ENCODE data around the gene TEC. TPM values are rescaled to one million over a fixed set of nuclear protein-coding genes. Genes with fewer than 3 reads are reported as not detected.

Gene TEC
- total RNA-seq, 2 experiments from 2014 or later, result 2.8 TPM

DNA sequence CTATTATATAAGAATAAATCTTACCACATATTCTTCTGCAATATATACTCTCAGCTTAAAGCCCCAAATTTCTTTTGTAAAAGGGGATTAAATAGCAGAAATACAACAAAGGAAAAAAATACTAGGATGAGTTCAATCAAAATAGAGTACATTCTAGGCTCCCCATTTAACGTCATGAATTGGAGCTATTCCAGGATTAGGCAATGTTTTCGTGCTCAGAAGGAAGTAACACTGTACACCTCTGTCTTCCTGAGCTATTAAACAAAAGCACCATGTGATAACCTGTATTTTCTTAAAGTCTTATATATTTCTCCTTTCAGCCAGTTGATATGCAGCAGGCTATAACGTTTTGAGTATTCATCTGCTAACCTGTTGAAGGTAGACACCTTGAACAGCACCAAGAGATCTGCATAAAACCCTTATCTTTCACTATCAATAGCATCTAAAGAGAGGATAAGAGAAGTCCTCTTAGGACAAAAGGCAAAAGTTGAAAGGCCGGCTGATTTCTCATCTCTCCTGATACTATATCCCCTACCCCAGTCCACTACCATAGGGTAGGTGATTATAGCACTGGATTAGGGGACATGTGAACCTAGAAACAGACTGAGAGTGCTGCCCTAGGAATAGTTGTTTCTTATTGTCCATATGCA lies 31.5 kb downstream of the TEC start:
- ChIA-PET CTCF (no interaction called here), POLR2A (no interaction called here)
- H3K4me1 ChIP-seq (ENCODE audit: insufficient read depth, low read length), result no peaks in the 10 kb centered on the region
- DNase-seq, result no peak
- Mint-ChIP-seq H3K36me3 (ENCODE audit: low read depth) (no peaks in the 10 kb centered on the region), H3K9me3 (no peaks in the 10 kb centered on the region), H3K27me3 (no peaks in the 10 kb centered on the region), H3K4me3 (no peak overlapping the region), H3K27ac (no peak overlapping the region), H3K4me1 (ENCODE audit: low read depth) (peaks cover 21% of the 10 kb centered on the region)
- no peak for ATAC-seq (ENCODE audit: poor library complexity)
- no peaks in the 10 kb centered on the region for H3K9me3 ChIP-seq (ENCODE audit: control insufficient read depth in 1 of 2, insufficient read depth in 1 of 2, low read length in 2 of 2)
- intact Hi-C loops (cut with DNase I, micrococcal nuclease), result no loop called here
- no peaks in the 10 kb centered on the region for H3K27me3 ChIP-seq (ENCODE audit: control insufficient read depth in 1 of 2, insufficient read depth in 2 of 2, low read length in 2 of 2)
- TF ChIP-seq, protein P1, sequence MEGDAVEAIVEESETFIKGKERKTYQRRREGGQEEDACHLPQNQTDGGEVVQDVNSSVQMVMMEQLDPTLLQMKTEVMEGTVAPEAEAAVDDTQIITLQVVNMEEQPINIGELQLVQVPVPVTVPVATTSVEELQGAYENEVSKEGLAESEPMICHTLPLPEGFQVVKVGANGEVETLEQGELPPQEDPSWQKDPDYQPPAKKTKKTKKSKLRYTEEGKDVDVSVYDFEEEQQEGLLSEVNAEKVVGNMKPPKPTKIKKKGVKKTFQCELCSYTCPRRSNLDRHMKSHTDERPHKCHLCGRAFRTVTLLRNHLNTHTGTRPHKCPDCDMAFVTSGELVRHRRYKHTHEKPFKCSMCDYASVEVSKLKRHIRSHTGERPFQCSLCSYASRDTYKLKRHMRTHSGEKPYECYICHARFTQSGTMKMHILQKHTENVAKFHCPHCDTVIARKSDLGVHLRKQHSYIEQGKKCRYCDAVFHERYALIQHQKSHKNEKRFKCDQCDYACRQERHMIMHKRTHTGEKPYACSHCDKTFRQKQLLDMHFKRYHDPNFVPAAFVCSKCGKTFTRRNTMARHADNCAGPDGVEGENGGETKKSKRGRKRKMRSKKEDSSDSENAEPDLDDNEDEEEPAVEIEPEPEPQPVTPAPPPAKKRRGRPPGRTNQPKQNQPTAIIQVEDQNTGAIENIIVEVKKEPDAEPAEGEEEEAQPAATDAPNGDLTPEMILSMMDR (IDR thresholded peaks at IDR 0.05), result no peak
- H3K36me3 ChIP-seq (ENCODE audit: insufficient read depth, low read length), result no peaks in the 10 kb centered on the region
- no peak overlapping the region for H3K27ac ChIP-seq (ENCODE audit: low read depth in 1 of 2, low read length in 2 of 2)
- H3K4me3 ChIP-seq (ENCODE audit: low read length), result no peak overlapping the region

DNA sequence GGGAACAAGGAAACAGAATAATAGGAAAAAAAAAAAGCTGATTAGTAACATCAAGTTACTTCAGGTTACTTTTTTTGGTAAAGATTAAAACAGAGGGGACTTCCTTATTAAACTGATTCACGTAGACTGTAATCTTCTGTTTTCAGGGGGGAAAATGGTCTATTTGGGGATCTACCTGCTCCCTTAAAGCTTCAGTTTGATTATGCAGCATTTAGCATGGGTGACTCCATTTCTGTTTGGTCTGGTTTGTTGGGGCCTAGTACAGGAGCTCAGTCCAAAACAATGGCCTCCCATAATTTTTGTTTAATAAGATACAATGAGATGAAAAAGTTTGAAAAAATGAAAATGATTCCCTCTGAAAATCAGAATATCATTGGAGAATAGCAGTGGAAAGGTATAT lies 34.6 kb downstream of the TEC start:
- Mint-ChIP-seq H3K36me3 (ENCODE audit: low read depth) (no peaks in the 10 kb centered on the region), H3K9me3 (no peaks in the 10 kb centered on the region), H3K4me3 (no peak overlapping the region), H3K27ac (no peak overlapping the region), H3K27me3 (no peaks in the 10 kb centered on the region), H3K4me1 (ENCODE audit: low read depth) (peaks cover 29% of the 10 kb centered on the region)
- H3K36me3 ChIP-seq (ENCODE audit: insufficient read depth, low read length), result no peaks in the 10 kb centered on the region
- POLR2A ChIA-PET, result no interaction called here
- H3K4me1 ChIP-seq (ENCODE audit: insufficient read depth, low read length), result no peaks in the 10 kb centered on the region
- H3K4me3 ChIP-seq (ENCODE audit: low read length), result no peak overlapping the region
- no peaks in the 10 kb centered on the region for H3K27me3 ChIP-seq (ENCODE audit: control insufficient read depth in 1 of 2, insufficient read depth in 2 of 2, low read length in 2 of 2)
- CTCF ChIA-PET, result no interaction called here
- H3K27ac ChIP-seq (ENCODE audit: low read depth in 1 of 2, low read length in 2 of 2), result no peak overlapping the region
- TF ChIP-seq, protein P1 (IDR thresholded peaks at IDR 0.05), result no peak
- DNase-seq (no peak), ATAC-seq (ENCODE audit: poor library complexity) (no peak)
- intact Hi-C loops (cut with DNase I, micrococcal nuclease), result no loop called here
- H3K9me3 ChIP-seq (ENCODE audit: control insufficient read depth in 1 of 2, insufficient read depth in 1 of 2, low read length in 2 of 2), result no peaks in the 10 kb centered on the region

DNA sequence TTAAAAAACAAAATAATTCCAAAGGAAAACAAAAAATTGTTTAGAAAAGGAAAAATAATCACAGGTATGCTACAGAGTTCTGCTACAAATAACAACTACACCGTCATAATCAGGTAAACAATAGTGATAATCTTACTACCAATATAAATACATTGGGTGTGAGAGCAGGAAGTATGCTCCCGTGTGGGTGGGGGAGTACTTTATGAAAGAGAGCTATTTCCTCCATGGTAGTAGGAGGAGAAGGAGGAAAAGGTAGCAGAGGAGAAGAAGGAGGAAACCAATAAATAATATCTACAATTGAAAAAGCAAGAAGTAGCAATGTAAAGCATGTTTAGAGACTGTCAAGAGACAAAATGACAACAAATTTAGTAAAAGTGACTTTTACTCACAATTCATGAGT lies 35.1 kb downstream of the TEC start:
- H3K27ac Mint-ChIP-seq, result no peak overlapping the region
- peaks cover 29% of the 10 kb centered on the region for H3K4me1 Mint-ChIP-seq (ENCODE audit: low read depth)
- Histone ChIP-seq H3K27ac (ENCODE audit: low read depth in 1 of 2, low read length in 2 of 2) (no peak overlapping the region), H3K9me3 (ENCODE audit: control insufficient read depth in 1 of 2, insufficient read depth in 1 of 2, low read length in 2 of 2) (no peaks in the 10 kb centered on the region), H3K4me1 (ENCODE audit: insufficient read depth, low read length) (no peaks in the 10 kb centered on the region), H3K36me3 (ENCODE audit: insufficient read depth, low read length) (no peaks in the 10 kb centered on the region), H3K4me3 (ENCODE audit: low read length) (no peak overlapping the region), H3K27me3 (ENCODE audit: control insufficient read depth in 1 of 2, insufficient read depth in 2 of 2, low read length in 2 of 2) (no peaks in the 10 kb centered on the region)
- POLR2A ChIA-PET, result no interaction called here
- no peak for DNase-seq
- H3K4me3 Mint-ChIP-seq, result no peak overlapping the region
- ATAC-seq (ENCODE audit: poor library complexity), result no peak
- TF ChIP-seq, protein P1 (IDR thresholded peaks at IDR 0.05), result no peak
- no peaks in the 10 kb centered on the region for H3K27me3 Mint-ChIP-seq
- H3K36me3 Mint-ChIP-seq (ENCODE audit: low read depth), result no peaks in the 10 kb centered on the region
- intact Hi-C loops (cut with DNase I, micrococcal nuclease), result no loop called here
- CTCF ChIA-PET, result no interaction called here
- H3K9me3 Mint-ChIP-seq, result no peaks in the 10 kb centered on the region
